ENCODE measurements around the gene GBX1.
A peak's percentile ranks its signal among the peaks of the same experiment; 100 is the strongest.

- TF ChIP-seq, protein P1, sequence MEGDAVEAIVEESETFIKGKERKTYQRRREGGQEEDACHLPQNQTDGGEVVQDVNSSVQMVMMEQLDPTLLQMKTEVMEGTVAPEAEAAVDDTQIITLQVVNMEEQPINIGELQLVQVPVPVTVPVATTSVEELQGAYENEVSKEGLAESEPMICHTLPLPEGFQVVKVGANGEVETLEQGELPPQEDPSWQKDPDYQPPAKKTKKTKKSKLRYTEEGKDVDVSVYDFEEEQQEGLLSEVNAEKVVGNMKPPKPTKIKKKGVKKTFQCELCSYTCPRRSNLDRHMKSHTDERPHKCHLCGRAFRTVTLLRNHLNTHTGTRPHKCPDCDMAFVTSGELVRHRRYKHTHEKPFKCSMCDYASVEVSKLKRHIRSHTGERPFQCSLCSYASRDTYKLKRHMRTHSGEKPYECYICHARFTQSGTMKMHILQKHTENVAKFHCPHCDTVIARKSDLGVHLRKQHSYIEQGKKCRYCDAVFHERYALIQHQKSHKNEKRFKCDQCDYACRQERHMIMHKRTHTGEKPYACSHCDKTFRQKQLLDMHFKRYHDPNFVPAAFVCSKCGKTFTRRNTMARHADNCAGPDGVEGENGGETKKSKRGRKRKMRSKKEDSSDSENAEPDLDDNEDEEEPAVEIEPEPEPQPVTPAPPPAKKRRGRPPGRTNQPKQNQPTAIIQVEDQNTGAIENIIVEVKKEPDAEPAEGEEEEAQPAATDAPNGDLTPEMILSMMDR (IDR thresholded peaks at IDR 0.05; ENCODE audit: low read depth, low read length), result peak; percentile 91
- 0 out of 2 replicates have a peak, but pooled peaks have one; percentile 22 for TF ChIP-seq MAX (IDR thresholded peaks at IDR 0.05; ENCODE audit: low read depth, low read length)
These were observed 56.4 kb downstream of the GBX1 start for GRCh38 chr7:151110941-151111645.
